Activated CD8-positive, alpha-beta T cell treated with anti-CD3 and anti-CD28 coated beads for 36 hours (primary cell): ENCODE results near the gene RFC1. TPM values are rescaled to one million over a fixed set of nuclear protein-coding genes. Genes with fewer than 3 reads are reported as not detected.

Experiments
- ATAC-seq: fragments of 200-7000 bp; cut with Tn5 transposase; one replicate; pipeline ENCODE4 v1.10.0; 2021; ENCODE audit warnings: mild to moderate bottlenecking, moderate library complexity
- CTCF ChIA-PET: fragments of 350-600 bp; sonication (Branson Sonifier 250); formaldehyde crosslinking; loops from one replicate; lab custom pipeline; 2021; ENCODE audit warnings: antibody characterized with exemption; lab: Charles Lee
- POLR2A ChIA-PET: fragments of 350-600 bp; sonication (Branson Sonifier 250); formaldehyde crosslinking; loops from one replicate; lab custom pipeline; 2021; ENCODE audit warnings: antibody characterized with exemption; lab: Charles Lee
- DNase-seq: peaks from one replicate; pipeline ENCODE4 v3.0.0-alpha.2; 2020
- H3K27ac Mint-ChIP-seq: one replicate; pipeline ENCODE4 v1.8.0; 2021; ENCODE audit warnings: mild to moderate bottlenecking, mixed read lengths
- H3K27me3 Mint-ChIP-seq: one replicate; pipeline ENCODE4 v1.8.0; 2021; ENCODE audit warnings: mixed read lengths
- H3K36me3 Mint-ChIP-seq: one replicate; pipeline ENCODE4 v1.8.0; 2021; ENCODE audit warnings: low read depth, mixed read lengths
- H3K4me1 Mint-ChIP-seq: one replicate; pipeline ENCODE4 v1.8.0; 2021; ENCODE audit warnings: low read depth, mixed read lengths
- H3K4me3 Mint-ChIP-seq: one replicate; pipeline ENCODE4 v1.8.0; 2021; ENCODE audit warnings: mild to moderate bottlenecking, moderate library complexity, mixed read lengths
- H3K9me3 Mint-ChIP-seq: one replicate; pipeline ENCODE4 v1.8.0; 2021; ENCODE audit warnings: mixed read lengths
- intact Hi-C: fragments of 100-400 bp; cut with micrococcal nuclease; formaldehyde crosslinking; loops from one replicate; pipeline ENCODE4 v1.10.0; 2022
- total RNA-seq, 2 experiments: library from RNA; stranded (reverse); gene quantifications; one replicate each; pipeline ENCODE4 v1.2.3, GENCODE V29; 2021
- TF ChIP-seq, protein P1 (sequence below): fragments of 200-600 bp; IDR thresholded peaks from one replicate; pipeline ENCODE4 v1.8.0; 2022; ENCODE audit warnings: antibody characterized with exemption, mild to moderate bottlenecking

The RFC1 gene
- total RNA-seq, 2 experiments from 2014 or later, result 108 to 114 TPM

DNA sequence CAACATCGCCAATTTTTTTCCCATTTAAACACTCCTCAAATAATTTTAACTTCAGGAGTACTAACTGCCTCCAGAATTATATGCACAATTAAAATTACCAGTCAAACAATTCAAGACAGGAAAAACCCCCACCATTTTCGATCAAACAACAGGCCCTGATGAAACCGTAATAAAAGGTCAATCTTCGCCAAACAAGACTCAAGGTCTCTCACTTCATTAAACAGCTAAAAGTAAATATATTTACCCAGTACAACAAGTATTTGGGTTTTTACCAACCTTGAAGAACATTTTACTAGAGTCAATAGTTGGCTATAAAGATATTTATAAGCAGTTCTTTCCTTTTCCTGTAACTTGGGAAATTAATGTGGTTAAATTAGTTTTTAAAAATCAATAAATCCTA, 28.3 kb downstream of the RFC1 start:
- peaks cover 36% of the 10 kb centered on the region for H3K36me3 Mint-ChIP-seq
- peaks cover 61% of the 10 kb centered on the region for H3K4me1 Mint-ChIP-seq
- no peak for ATAC-seq
- no peak overlapping the region for H3K27ac Mint-ChIP-seq
- ChIA-PET POLR2A (no interaction called here), CTCF (no interaction called here)
- H3K27me3 Mint-ChIP-seq, result no peaks in the 10 kb centered on the region
- H3K9me3 Mint-ChIP-seq, result no peaks in the 10 kb centered on the region
- TF ChIP-seq, protein P1, sequence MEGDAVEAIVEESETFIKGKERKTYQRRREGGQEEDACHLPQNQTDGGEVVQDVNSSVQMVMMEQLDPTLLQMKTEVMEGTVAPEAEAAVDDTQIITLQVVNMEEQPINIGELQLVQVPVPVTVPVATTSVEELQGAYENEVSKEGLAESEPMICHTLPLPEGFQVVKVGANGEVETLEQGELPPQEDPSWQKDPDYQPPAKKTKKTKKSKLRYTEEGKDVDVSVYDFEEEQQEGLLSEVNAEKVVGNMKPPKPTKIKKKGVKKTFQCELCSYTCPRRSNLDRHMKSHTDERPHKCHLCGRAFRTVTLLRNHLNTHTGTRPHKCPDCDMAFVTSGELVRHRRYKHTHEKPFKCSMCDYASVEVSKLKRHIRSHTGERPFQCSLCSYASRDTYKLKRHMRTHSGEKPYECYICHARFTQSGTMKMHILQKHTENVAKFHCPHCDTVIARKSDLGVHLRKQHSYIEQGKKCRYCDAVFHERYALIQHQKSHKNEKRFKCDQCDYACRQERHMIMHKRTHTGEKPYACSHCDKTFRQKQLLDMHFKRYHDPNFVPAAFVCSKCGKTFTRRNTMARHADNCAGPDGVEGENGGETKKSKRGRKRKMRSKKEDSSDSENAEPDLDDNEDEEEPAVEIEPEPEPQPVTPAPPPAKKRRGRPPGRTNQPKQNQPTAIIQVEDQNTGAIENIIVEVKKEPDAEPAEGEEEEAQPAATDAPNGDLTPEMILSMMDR, result no peak
- intact Hi-C loops, result no loop called here
- DNase-seq, result no peak
- no peak overlapping the region for H3K4me3 Mint-ChIP-seq

DNA sequence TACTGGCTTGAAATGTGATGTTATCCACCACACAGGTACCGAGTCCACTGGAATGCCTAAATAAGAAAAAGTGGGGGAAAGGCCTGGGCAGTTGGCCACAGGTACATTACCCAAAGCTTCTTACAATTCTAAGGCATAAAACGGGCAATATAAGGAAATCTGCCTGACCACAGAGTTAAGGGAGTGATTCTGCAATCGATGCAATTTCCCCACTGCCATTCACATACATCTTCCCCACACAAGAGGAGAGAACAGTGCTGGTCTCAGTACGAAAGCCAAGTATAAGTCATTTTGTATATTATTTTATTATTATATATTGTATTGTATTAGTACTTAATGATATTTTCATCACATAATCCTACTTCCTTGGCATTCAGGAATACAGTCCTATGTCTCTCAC, 30.6 kb downstream of the RFC1 start:
- H3K4me1 Mint-ChIP-seq, result peaks cover 48% of the 10 kb centered on the region
- no peaks in the 10 kb centered on the region for H3K27me3 Mint-ChIP-seq
- intact Hi-C loops, result no loop called here
- POLR2A ChIA-PET, result interaction anchor here (0.7 kb wide), 2 partner anchors 23 to 37 kb away, joined by 3 read pairs; no protein-coding TSS in a partner anchor
- DNase-seq, result no peak
- H3K9me3 Mint-ChIP-seq, result no peaks in the 10 kb centered on the region
- TF ChIP-seq, protein P1, result no peak
- CTCF ChIA-PET, result no interaction called here
- H3K36me3 Mint-ChIP-seq, result peaks cover 22% of the 10 kb centered on the region
- no peak overlapping the region for H3K27ac Mint-ChIP-seq
- no peak for ATAC-seq
- no peak overlapping the region for H3K4me3 Mint-ChIP-seq

DNA sequence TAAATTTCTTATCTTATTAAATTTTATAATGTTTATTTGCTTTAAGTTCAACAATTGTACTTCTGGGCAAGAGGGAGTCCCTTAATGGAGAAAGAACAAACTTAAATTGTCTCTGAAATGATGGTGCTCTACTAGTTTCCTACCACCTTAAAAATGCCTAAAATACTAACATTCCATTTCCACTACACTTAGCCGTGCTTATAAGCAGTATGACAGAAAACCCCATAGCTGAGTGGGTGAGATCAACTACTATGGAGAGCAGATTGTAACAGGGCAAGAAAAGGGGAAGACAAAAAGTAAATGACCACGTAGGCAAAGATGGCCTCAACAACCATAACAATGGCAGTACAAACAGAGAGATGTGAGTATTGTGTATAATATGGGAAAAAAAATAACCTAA, 35.0 kb downstream of the RFC1 start:
- POLR2A ChIA-PET, result interaction anchor here (2.5 kb wide), 1 partner anchor 34 kb away, joined by 7 read pairs; no protein-coding TSS in a partner anchor
- CTCF ChIA-PET, result no interaction called here
- no peak overlapping the region for H3K4me3 Mint-ChIP-seq

DNA sequence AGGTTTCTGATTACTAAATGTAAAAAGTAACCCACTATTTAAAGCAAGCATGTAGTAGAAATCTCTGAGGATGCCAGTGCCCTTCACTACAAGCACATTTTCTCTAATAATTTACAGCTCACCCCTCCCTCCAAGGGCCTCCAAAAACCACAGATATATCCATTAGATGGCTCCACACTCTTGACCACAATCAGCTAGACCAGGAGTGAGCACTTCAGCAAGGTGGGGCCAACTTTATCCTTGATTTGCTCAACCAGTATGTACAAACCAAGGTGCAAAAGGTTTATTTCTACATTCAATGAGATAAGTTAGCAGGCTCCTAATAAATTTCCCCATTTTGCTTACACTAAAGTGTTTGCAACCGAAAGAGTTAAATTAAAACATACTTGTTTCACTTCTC, 35.8 kb downstream of the RFC1 start:
- CTCF ChIA-PET, result no interaction called here
- no peak for ATAC-seq
- TF ChIP-seq, protein P1, result no peak
- POLR2A ChIA-PET, result interaction anchor here (2.5 kb wide), 1 partner anchor 35 kb away, joined by 7 read pairs; no protein-coding TSS in a partner anchor
- no peaks in the 10 kb centered on the region for H3K9me3 Mint-ChIP-seq
- no peak overlapping the region for H3K27ac Mint-ChIP-seq
- H3K4me1 Mint-ChIP-seq, result peaks cover 21% of the 10 kb centered on the region
- H3K36me3 Mint-ChIP-seq, result peaks cover 25% of the 10 kb centered on the region
- no peak overlapping the region for H3K4me3 Mint-ChIP-seq
- intact Hi-C loops, result no loop called here
- DNase-seq, result no peak
- H3K27me3 Mint-ChIP-seq, result no peaks in the 10 kb centered on the region

More for the DNA sequence above, 35.0 kb downstream of the RFC1 start:
- Mint-ChIP-seq H3K4me1 (peaks cover 29% of the 10 kb centered on the region), H3K9me3 (no peaks in the 10 kb centered on the region), H3K27me3 (no peaks in the 10 kb centered on the region), H3K27ac (no peak overlapping the region), H3K36me3 (peaks cover 26% of the 10 kb centered on the region)
- TF ChIP-seq, protein P1, result no peak
- ATAC-seq (no peak), DNase-seq (no peak)
- intact Hi-C loops, result no loop called here

DNA sequence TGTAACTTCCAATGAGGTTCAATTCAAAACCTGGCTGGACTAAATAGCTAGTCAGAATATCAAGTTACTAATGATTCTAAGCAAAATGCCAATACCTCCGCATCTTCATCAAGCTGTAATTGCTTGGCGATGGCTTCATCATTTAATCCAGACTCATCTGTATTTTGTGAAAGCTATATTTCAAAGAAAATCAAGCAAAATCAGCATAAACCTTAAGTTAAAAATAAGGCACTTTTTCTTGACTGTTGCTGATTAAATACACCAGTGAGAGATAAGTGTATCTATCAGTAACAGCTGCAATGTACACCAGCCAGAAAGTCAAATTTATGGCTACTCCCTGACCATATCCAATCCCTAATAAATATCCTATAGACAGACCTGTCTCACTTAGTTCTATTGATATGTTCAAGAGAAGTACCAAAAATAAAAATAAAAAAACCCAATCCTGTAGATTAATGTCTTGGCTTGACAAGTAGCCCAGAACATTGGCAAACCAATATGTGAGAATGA, 39.6 kb downstream of the RFC1 start:
- no peaks in the 10 kb centered on the region for H3K27me3 Mint-ChIP-seq
- no peak overlapping the region for H3K4me3 Mint-ChIP-seq
- H3K4me1 Mint-ChIP-seq, result peaks cover 15% of the 10 kb centered on the region
- H3K36me3 Mint-ChIP-seq, result peaks cover 39% of the 10 kb centered on the region
- POLR2A ChIA-PET, result no interaction called here
- TF ChIP-seq, protein P1, result no peak
- DNase-seq (no peak), ATAC-seq (no peak)
- no peak overlapping the region for H3K27ac Mint-ChIP-seq
- CTCF ChIA-PET, result interaction anchor here (0.7 kb wide), 1 partner anchor 110 kb away, joined by 3 read pairs; no protein-coding TSS in a partner anchor
- intact Hi-C loops, result no loop called here
- no peaks in the 10 kb centered on the region for H3K9me3 Mint-ChIP-seq
